ELF-1 (cell line): ENCODE results near the gene PIGN.

Source experiments
- DNase-seq: peaks from one replicate; pipeline ENCODE4 v3.0.0-alpha.2; 2016; ENCODE audit warnings: low read depth, low spot score

PIGN gene

GRCh38 chr18:62186774-62187542 is at the start of gene PIGN, which contains the start of gene RELCH:
TSS of gene PIGN (minus strand) at chr18:62187056. CDS start at chr18:62161353, 25,703 bp downstream.
TSS of gene RELCH (plus strand) at chr18:62187255. CDS start at chr18:62187506, 251 bp downstream.
- peak; percentile 98 for DNase-seq

DNA sequence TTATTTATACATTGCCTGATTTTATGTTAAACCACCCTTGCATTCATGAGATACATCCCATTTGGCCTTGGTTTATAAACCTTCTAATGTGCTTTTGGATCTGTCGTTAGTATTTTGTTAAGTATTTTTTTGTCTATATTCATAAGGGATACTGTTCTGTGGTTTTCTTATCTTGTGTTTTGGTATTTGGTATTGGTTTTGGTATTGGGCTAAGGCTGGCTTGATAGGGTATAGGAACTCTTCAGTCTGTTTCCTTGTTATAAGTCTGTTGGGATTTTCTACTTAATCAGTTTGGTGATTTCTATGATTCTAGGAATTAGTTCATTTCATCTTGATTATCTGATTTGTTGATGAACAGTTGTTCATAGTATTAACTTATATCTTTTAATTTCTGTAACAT is 49.4 kb upstream of the PIGN start:
- DNase-seq, result no peak

DNA sequence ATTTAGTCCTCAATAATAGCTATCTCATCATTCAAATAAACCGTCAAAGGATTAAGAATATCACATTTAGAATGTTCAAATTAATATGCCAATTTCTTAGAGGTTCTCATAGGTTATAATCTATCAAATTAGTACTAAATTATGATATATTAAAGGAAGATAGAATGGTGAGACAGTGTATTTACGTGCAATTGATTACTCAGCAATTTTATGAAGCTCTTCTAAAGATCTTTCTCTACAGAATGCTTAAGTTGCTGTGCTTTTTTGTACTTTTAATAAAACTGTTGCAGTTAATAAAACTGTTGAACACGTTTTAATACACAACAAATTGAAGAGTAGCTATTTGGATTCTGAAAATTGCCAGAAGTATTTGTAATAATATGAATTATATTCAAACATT is 39.2 kb upstream of the PIGN start:
- DNase-seq, result no peak

GRCh38 chr18:62224229-62224628 is 37.4 kb upstream of the PIGN start:
- DNase-seq, result no peak

DNA sequence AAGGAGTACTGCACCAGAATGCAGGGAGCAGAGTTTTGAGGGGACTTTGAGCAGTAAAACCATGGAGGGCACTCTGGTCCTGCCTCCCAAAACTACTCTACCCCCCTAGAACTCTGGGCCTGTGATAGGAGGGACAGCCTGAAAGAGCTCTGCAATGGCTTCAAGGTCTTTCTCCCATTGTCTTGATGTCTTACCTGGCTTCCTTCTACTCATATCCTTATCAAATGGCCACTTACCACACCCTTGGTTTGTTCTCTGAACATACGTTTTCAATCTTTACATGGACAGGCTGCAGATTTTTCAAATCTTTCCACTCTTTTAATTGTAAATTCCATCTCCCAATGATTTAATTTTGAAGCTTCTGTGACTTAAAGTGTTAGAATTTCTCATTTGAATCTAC is 27.9 kb upstream of the PIGN start:
- DNase-seq, result no peak

- DNase-seq, result no peak
These were observed 24.5 kb upstream of the PIGN start for GRCh38 chr18:62211325-62211828.

- no peak for DNase-seq
These were observed 23.3 kb upstream of the PIGN start for GRCh38 chr18:62210138-62210537.

GRCh38 chr18:62209046-62209445 is 22.2 kb upstream of the PIGN start:
- no peak for DNase-seq

DNA sequence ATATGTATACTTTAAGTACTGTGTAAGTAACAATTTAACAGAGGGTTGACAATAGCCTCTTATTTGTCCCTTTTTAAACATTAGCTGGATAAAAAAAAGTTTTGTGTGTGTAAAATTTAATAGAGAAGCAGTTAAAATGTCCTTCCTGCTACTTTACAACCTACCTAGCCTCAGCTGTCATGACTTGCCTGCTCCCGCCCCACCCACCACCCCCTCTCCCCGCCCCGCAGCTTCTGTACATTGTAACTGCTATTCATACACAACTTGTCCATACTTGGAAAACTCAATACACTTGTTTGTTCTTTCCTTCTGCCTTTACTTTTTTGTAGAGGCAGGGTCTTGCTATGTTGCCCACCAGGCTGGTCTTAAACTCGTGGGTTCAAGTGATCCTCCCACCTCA is 19.7 kb upstream of the PIGN start:
- DNase-seq, result no peak

- no peak for DNase-seq
These were observed 19.0 kb upstream of the PIGN start for GRCh38 chr18:62205824-62206223.

GRCh38 chr18:62201870-62202269 is 15.0 kb upstream of the PIGN start:
- DNase-seq, result no peak

DNA sequence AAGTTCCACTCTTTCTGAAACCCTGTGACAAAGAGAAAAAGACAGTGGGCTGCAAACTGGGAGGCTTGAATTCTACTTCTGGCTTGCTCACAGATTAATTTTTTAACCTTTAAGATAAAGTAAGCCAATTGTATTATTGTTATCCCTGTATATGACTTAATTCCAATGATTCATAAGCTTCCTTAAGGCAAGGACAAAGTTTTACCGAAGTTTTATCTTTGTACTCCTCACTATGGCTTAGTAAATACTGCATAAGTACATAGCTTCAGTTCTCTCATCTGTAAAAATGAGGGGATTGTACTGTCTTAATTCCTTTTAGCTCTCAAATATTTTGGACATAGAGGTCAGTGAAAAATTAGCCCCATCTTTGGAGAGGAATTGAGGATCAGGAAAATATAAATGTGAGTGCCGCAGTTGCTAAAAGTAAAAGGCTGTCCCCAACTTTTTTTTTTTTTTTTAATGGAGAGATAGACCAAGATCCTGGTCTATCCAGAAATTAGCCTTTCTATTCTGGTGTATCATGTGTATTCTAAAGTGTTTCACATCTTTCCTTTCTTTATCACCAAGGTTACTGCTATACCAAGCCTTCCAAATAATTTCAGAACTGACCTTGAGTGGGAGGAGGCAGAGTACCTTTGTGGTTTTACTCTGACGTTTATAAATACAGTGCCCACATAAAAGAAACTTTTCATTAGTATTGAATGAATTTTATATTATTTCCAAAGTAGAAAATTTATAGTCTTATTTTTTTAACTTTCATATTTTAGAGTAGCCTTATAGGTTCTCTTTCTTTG is 13.5 kb upstream of the PIGN start:
- DNase-seq, result no peak

DNA sequence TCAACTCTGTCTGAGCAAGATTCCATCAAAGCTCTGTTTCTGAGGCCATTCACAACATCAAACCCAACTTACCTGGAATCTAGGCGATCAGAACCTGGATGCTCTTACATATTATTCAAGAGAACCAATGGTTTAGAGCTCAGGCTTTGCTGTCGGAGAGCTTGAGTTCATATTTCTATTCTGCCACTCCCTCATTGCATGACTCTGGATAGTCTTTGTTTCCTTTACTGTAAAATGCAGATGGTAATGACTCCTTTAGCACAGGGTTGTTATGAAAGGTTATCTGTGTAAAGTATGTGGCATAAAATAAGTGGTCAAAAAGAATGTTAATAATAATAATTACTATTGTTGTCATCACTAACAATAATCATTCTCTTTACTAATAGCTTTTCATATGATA is 12.8 kb upstream of the PIGN start:
- no peak for DNase-seq

DNA sequence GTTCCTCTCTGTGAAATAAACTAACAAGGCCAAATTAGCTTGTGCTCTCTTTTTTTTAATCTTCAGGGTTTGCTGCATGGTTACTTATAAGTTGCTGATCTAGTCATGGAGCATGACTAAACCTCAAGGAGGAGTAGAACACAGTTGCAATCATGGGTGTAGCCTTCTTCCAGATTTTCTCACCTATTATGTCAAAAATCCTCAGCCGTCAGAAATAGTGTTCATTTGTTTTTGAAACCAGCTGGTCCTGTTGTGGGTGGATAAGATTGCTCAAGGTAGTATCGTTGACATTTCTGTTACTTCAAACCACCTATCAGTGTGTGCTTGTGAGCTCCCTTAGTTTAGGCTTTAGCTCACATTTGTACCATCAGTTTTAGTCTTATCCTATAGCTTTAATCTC is 11.4 kb upstream of the PIGN start:
- DNase-seq, result no peak

DNA sequence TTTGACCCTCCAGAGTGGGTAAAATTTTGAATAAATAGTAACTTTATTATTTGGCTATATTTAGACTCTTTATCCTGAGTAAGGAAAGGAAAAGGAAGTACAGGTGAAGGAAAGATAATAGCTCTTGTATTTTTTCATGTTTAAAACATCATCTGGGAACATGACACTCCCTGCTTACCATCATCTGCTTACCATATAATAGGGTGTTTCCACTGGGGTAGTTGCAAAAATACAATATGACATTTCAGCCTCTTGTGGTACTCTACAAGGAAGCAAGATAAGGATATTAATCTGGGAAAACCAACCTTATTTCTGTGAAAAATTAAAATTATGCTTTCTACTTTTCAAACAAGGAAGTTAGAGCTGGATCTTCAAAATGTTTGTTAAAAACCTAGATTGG is 10.1 kb upstream of the PIGN start:
- no peak for DNase-seq

DNA sequence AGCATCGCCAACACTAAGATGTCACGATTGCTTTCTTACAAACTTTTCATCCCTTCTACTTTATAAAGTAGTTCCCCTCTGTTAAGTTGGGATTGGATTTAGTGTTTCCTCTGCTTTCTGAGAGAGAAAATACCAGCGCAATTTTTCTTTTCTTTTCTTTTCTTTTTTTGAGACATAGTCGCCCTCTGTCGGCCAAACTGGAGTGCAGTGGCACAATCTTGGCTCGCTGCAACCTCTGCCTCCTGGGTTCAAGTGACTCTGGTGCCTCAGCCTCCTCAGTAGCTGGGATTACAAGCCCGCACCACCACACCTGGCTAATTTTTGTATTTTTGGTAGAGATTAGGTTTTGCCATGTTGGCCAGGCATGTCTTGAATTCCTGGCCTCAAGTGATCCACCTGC is 9.2 kb upstream of the PIGN start:
- DNase-seq, result peak; percentile 39

GRCh38 chr18:62189208-62189607 is 2.4 kb upstream of the PIGN start:
- no peak for DNase-seq

GRCh38 chr18:62187543-62188510 is 971 bp upstream of the PIGN start:
- DNase-seq, result no peak

GRCh38 chr18:62186499-62186773 is 420 bp downstream of the PIGN start:
- no peak for DNase-seq

GRCh38 chr18:62183578-62184195 is 3.2 kb downstream of the PIGN start:
- DNase-seq, result no peak

- DNase-seq, result no peak
These were observed 4.6 kb downstream of the PIGN start for GRCh38 chr18:62182220-62182619.
